HepG2 (cell line): ENCODE measurements around the gene GNG3. TPM values are rescaled to one million over a fixed set of nuclear protein-coding genes. Genes with fewer than 3 reads are reported as not detected.
A peak's percentile ranks its signal among the peaks of the same experiment; 100 is the strongest.

ENCODE experiments used
- AGO1 ChIP-seq: fragments of 200-400 bp; formaldehyde crosslinking; IDR thresholded peaks from 2 replicates; pipeline ENCODE4 v1.6.1; 2017; ENCODE audit warnings: mild to moderate bottlenecking, low read depth, low read length, moderate library complexity; ENCODE audit not compliant: poor library complexity, severe bottlenecking
- AHDC1 ChIP-seq: sonication (generic); formaldehyde crosslinking; IDR thresholded peaks from 2 replicates; pipeline ENCODE4 v1.5.1; 2020; ENCODE audit warnings: mild to moderate bottlenecking, missing genetic modification reagents, borderline replicate concordance
- CCAR2 ChIP-seq: fragments of 200-400 bp; formaldehyde crosslinking; optimal IDR thresholded peaks from 2 replicates; pipeline ENCODE3; 2018; ENCODE audit warnings: low read depth, mild to moderate bottlenecking, low read length, moderate library complexity
- ESRRA ChIP-seq: sonication (generic); formaldehyde crosslinking; IDR thresholded peaks from 2 replicates; pipeline ENCODE4 v1.5.1; 2020; ENCODE audit warnings: mild to moderate bottlenecking, low read depth, missing genetic modification reagents
- FOXM1 ChIP-seq: sonication (generic); formaldehyde crosslinking; IDR thresholded peaks from 2 replicates; pipeline ENCODE4 v1.5.0; 2020; ENCODE audit warnings: missing genetic modification reagents
- NFIB ChIP-seq: sonication (generic); formaldehyde crosslinking; IDR thresholded peaks from 2 replicates; pipeline ENCODE4 v1.9.0; 2021; ENCODE audit warnings: missing genetic modification reagents, mild to moderate bottlenecking, borderline replicate concordance
- REXO4 ChIP-seq: sonication (generic); formaldehyde crosslinking; IDR thresholded peaks from 2 replicates; pipeline ENCODE4 v1.8.0; 2022; ENCODE audit warnings: missing genetic modification reagents, mild to moderate bottlenecking, borderline replicate concordance
- RFX1 ChIP-seq: fragments of 450-650 bp; IDR thresholded peaks from 2 replicates; pipeline ENCODE4 v1.6.1; 2017
- SIN3A ChIP-seq: IDR thresholded peaks from 2 replicates; pipeline ENCODE4 v1.6.1; 2011; ENCODE audit warnings: low read depth, mild to moderate bottlenecking, control low read depth, low read length, borderline replicate concordance
- SIN3B ChIP-seq: fragments of 150-350 bp; IDR thresholded peaks from 2 replicates; pipeline ENCODE4 v1.6.1; 2014; ENCODE audit warnings: low read length
- SP5 ChIP-seq: IDR thresholded peaks from 2 replicates; pipeline ENCODE4 v1.6.1; 2016; ENCODE audit warnings: low read depth, borderline replicate concordance
- SYNCRIP ChIP-seq: fragments of 200-400 bp; formaldehyde crosslinking; IDR thresholded peaks from 2 replicates; pipeline ENCODE4 v1.6.1; 2018; ENCODE audit warnings: mild to moderate bottlenecking, low read depth, low read length; ENCODE audit not compliant: insufficient read depth
- TSC22D2 ChIP-seq: sonication (generic); formaldehyde crosslinking; IDR thresholded peaks from 2 replicates; pipeline ENCODE4 v1.5.1; 2020; ENCODE audit warnings: missing genetic modification reagents, mild to moderate bottlenecking, borderline replicate concordance
- ZFP36 ChIP-seq: fragments of 150-350 bp; IDR thresholded peaks from 2 replicates; pipeline ENCODE4 v1.6.1; 2018; ENCODE audit warnings: borderline replicate concordance, low read length, low read depth; ENCODE audit not compliant: partially characterized antibody
- ZNF350 ChIP-seq: sonication (generic); formaldehyde crosslinking; IDR thresholded peaks from 2 replicates; pipeline ENCODE4 v1.4.0; 2020; ENCODE audit warnings: mild to moderate bottlenecking, low read depth, missing genetic modification reagents, borderline replicate concordance
- ZNF644 ChIP-seq: IDR thresholded peaks from 2 replicates; pipeline ENCODE4 v1.6.1; 2016; ENCODE audit warnings: low read depth
- polyA plus RNA-seq, 8 experiments: library from polyadenylated mRNA; depleted of rRNA in 3 of 8; stranded (reverse) in 7 of 8; unstranded in 1 of 8; fragments of >200 nt; fragmentation: Illumina TruSeq in 4 of 8; extraction: Trizol in 4 of 8; gene quantifications; 2 replicates each; pipeline versions ENCODE4 v1.2.1 to v1.2.3, GENCODE V29; 2011 to 2016; ENCODE audit warnings: low read depth in 4 of 8, missing spikeins in 1 of 8, mixed read lengths in 1 of 8; ENCODE audit not compliant: insufficient read depth in 1 of 8
- total RNA-seq, 5 experiments: library from RNA; depleted of rRNA; stranded (reverse); fragments of >200 nt; fragmentation: Illumina TruSeq; extraction: Trizol; gene quantifications; 2 replicates each; pipeline ENCODE4 v1.2.3, GENCODE V29; 2016; ENCODE audit warnings: low read depth in 1 of 5
- TF ChIP-seq, protein P1 (sequence below): sonication (generic); formaldehyde crosslinking; IDR thresholded peaks from 2 replicates; pipeline ENCODE4 v1.4.0; 2020; ENCODE audit warnings: missing genetic modification reagents
- TF ChIP-seq, protein P2 (sequence below): IDR thresholded peaks from 2 replicates; pipeline ENCODE4 v1.6.1; 2016; ENCODE audit warnings: low read depth
- TF ChIP-seq, protein P3 (sequence below): IDR thresholded peaks from 2 replicates; pipeline ENCODE4 v1.6.1; 2016

The GNG3 gene
- total and polyA plus RNA-seq, 2 of the 13 experiments (the other 11 are each of a cell fraction or from before 2014, with no cell fraction given) = not detected

DNA sequence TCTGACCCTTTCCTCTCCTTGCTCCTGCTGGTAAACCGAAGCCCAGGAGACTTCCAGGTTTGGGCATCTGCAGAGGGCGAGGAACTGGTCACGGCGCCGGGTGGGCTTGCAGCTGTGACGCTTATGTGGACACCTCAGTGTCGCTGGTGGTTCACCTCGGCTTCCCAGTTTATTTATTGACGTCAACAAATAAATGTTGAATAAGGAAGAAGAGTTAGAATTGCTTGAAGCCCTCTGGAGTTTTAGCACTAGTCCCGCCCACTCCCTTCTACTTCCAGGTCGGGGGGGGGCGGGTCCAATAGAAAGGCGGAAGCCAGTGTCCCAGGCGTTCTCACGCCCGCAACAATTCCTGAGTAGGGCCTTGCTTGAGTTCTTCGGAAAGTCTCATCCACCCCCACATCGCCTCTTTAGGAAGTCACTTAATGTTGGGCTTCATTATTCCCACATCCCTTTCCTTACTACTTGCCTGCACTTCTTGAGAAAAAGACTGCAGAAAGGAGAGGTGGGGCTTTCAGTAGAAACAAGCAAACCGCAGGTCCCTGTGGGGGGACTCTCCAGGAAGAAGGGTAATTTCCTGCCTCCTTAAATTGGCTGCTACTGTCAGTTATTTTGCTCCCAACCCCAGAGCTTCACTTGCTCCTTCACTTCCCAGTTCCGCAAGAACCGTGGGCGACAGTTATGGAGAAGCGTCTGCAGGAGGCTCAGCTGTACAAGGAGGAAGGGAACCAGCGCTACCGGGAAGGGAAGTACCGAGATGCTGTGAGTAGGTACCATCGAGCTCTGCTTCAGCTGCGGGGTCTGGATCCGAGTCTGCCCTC lies 20.9 kb downstream of the GNG3 start, which contains the start of gene TTC9C (continued):
- TF ChIP-seq SIN3A = peak; percentile 76
- TF ChIP-seq FOXM1 (CRISPR knock-in tag) = 0 out of 2 replicates have a peak, but pooled peaks have one; percentile 55
- no peak for TF ChIP-seq AGO1
- no peak for TF ChIP-seq TSC22D2 (CRISPR knock-in tag)
- no peak for TF ChIP-seq NFIB
- no peak for TF ChIP-seq RFX1
- TF ChIP-seq AHDC1 (CRISPR knock-in tag) = 0 out of 2 replicates have a peak, but pooled peaks have one; percentile 55
- peak; percentile 8; the same call in 1 of the 2 replicates for TF ChIP-seq ZNF350 (CRISPR knock-in tag)
- peak; percentile 26; the same call in 1 of the 2 replicates for TF ChIP-seq SP5 (CRISPR knock-in tag)
- TF ChIP-seq REXO4 (CRISPR knock-in tag) = no peak
- no peak for TF ChIP-seq ZNF644 (CRISPR knock-in tag)
- TF ChIP-seq, protein P1, sequence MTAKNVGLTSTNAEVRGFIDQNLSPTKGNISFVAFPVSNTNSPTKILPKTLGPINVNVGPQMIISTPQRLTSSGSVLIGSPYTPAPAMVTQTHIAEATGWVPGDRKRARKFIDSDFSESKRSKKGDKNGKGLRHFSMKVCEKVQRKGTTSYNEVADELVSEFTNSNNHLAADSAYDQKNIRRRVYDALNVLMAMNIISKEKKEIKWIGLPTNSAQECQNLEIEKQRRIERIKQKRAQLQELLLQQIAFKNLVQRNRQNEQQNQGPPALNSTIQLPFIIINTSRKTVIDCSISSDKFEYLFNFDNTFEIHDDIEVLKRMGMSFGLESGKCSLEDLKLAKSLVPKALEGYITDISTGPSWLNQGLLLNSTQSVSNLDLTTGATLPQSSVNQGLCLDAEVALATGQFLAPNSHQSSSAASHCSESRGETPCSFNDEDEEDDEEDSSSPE (CRISPR knock-in tag) = peak; percentile 7; the same call in 1 of the 2 replicates
- TF ChIP-seq SIN3B = no peak
- TF ChIP-seq ESRRA = no peak
- TF ChIP-seq, protein P2, sequence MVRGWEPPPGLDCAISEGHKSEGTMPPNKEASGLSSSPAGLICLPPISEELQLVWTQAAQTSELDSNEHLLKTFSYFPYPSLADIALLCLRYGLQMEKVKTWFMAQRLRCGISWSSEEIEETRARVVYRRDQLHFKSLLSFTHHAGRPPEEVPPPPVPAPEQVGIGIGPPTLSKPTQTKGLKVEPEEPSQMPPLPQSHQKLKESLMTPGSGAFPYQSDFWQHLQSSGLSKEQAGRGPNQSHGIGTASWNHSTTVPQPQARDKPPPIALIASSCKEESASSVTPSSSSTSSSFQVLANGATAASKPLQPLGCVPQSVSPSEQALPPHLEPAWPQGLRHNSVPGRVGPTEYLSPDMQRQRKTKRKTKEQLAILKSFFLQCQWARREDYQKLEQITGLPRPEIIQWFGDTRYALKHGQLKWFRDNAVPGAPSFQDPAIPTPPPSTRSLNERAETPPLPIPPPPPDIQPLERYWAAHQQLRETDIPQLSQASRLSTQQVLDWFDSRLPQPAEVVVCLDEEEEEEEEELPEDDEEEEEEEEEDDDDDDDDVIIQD (CRISPR knock-in tag) = no peak
- TF ChIP-seq CCAR2 = no peak
- TF ChIP-seq, protein P3, sequence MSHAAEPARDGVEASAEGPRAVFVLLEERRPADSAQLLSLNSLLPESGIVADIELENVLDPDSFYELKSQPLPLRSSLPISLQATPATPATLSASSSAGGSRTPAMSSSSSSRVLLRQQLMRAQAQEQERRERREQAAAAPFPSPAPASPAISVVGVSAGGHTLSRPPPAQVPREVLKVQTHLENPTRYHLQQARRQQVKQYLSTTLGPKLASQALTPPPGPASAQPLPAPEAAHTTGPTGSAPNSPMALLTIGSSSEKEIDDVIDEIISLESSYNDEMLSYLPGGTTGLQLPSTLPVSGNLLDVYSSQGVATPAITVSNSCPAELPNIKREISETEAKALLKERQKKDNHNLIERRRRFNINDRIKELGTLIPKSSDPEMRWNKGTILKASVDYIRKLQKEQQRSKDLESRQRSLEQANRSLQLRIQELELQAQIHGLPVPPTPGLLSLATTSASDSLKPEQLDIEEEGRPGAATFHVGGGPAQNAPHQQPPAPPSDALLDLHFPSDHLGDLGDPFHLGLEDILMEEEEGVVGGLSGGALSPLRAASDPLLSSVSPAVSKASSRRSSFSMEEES (CRISPR knock-in tag) = 0 out of 2 replicates have a peak, but pooled peaks have one; percentile 12
- TF ChIP-seq ZFP36 = no peak
- no peak for TF ChIP-seq SYNCRIP
